Amniotic epithelial cell (primary cell): ENCODE results near the gene EPHB1.
"Not testable (repeated sequence)": the region's sequence is repeated elsewhere in the genome, so short reads cannot be mapped to it uniquely, and the experiment has no call there.

Experiments
- DNase-seq: peaks from one replicate; pipeline ENCODE4 v3.0.0-alpha.2; 2010; ENCODE audit warnings: low read depth

The EPHB1 gene

GRCh38 chr3:134955874-134956273, 160.8 kb downstream of the EPHB1 start:
- DNase-seq = no peak

- no peak for DNase-seq
Measured at GRCh38 chr3:134956395-134956794, 161.3 kb downstream of the EPHB1 start.

- DNase-seq = no peak
Measured at GRCh38 chr3:134956844-134957243, 161.8 kb downstream of the EPHB1 start.

GRCh38 chr3:134959516-134959915, 164.5 kb downstream of the EPHB1 start:
- no peak for DNase-seq

- DNase-seq = no peak
Measured at GRCh38 chr3:134964226-134964625, 169.2 kb downstream of the EPHB1 start.

- no peak for DNase-seq
Measured at GRCh38 chr3:134965865-134966481, 170.9 kb downstream of the EPHB1 start.

- DNase-seq = no peak
Measured at GRCh38 chr3:134970895-134971294, 175.8 kb downstream of the EPHB1 start.

DNA sequence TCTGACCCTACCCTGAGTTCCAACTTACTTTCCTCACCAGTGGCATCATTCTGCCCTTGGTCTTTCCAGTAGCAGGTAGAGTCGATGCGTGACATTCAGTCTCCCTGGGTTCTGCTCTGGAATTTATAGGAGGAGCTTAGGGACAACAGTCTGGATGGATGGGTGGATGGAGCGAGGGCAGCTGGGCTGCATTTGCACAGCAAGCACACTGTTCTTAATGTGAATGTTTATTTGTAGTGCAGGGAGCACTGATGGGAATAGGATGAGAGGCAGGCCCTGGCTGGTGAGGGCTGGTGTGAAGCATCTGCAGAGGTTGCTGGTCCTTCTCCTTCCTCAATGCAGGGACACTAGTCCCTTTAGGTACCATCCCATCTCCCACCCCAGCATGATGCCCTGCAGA, 176.2 kb downstream of the EPHB1 start:
- DNase-seq = no peak

DNA sequence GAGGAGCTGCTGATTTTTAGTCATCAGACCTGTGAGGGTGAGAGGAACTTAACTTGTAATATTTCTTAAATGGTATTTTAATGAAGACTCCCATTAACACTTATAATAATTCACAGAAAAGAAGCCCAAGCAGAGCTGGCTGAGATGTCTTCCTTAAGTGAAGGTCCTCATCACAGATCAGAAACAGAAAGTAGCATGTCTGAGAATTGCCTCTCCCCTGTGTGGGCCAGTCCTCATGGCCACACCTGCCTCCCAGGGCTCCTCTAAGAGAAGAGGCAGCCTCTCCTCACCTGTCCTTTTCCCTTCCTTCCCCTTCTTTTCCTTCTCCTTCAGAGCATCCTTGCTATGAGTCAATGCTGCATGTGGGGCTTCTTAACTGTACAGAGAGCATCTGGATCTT, 176.8 kb downstream of the EPHB1 start:
- DNase-seq = not testable (repeated sequence)

DNA sequence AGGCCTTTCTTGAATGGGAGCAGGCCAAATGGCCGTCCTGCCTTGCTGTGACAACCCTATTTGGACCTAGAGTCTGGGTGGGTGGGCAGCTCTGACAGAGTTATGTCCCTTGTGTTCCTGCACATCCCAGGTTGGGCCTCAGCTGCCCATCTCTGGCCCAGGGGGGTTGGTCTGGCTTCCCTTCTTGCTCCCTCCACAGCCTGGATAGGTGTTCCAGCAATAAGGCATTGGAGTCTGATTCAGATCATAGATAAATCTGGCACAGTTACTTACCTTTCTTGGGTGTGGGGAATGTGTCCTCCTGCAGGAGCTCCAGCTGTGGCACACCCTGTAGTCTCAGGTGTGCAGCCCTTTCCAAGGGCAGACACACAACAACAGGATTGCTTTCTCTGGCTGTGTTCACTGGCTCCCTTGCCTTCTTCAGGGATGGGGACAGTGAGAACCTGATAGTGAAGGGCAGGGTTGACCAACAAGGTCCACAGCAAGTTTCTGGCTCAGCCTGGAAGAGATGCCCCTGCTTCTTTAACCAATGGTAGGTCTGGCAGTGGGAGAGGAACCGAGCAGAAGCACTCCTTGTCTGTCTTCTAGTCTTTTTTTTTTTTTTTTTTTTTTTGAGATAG, 177.9 kb downstream of the EPHB1 start:
- no peak for DNase-seq

GRCh38 chr3:134974624-134975023, 179.6 kb downstream of the EPHB1 start:
- no peak for DNase-seq

- DNase-seq = no peak
Measured at GRCh38 chr3:134976948-134977347, 181.9 kb downstream of the EPHB1 start.

DNA sequence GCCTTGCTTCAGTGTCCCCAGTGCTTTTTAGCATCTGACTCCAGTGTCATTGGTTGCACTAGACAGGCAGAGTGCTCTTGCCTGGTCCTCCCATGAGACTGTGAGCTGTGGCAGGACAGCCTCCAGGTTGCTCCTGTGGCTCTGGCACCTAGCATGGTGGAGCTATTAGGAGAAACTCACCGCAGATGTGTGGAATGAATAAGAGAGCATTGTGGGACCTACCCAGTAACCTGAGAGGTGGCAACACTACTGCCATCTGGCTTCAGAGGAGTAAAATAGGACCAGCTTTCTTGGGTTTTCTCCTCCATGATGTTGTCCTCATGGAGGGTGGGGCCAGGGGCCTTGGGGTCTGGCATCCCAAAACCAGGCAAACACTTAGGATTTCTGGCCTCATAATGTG, 183.6 kb downstream of the EPHB1 start:
- no peak for DNase-seq

- DNase-seq = peak; percentile 0
Measured at GRCh38 chr3:134985864-134986715, 191.0 kb downstream of the EPHB1 start.

GRCh38 chr3:134988666-134989065, 193.6 kb downstream of the EPHB1 start:
- no peak for DNase-seq

GRCh38 chr3:134991003-134991402, 195.9 kb downstream of the EPHB1 start:
- no peak for DNase-seq

DNA sequence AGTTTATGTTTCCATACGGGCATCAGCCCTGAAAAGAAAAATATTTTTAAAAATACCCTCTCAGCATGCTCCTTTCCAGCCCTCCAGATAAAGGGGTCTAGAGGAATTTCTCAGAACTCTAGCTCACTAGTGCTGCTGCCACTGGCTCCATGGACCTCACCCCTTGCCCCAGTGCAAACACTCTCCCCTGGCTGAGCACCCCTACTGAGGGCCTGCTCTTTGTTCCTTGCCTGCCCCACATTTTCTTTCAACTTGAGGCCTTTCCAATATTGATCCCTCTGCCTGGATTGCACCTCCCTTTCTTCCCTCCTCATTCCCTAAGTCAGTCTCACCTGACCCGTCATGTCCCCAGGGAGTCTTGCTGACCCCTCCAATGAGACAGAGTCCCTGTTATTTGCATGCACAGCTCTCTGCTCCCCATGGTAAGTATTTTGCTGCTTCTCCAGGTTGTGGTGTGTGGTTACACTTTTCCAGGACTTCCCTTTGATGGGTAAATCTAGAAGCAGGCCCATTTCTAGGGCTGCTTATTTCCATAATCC, 196.5 kb downstream of the EPHB1 start:
- DNase-seq = no peak

GRCh38 chr3:134992180-134992579, 197.1 kb downstream of the EPHB1 start:
- no peak for DNase-seq

GRCh38 chr3:134992586-134992985, 197.5 kb downstream of the EPHB1 start:
- no peak for DNase-seq

DNA sequence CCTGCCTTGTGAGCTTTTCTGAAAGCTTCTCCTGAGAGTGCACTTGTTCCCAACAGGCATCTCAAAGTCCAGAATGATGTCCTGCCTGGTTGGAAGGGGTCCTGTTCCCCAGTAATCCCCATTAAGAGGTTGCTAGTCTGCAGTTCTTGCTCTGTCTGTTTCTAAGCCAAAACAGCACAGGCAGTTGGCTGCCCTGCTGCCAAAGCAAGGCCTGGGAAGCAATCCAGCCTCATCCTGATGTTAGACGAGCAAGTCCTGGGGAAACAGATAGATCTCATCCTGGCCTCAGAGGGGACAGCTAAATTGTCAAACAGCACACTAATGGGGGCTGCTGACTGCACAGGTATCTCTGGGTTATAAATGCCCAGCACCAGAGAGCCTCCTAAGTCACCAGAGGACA, 198.0 kb downstream of the EPHB1 start:
- no peak for DNase-seq

DNA sequence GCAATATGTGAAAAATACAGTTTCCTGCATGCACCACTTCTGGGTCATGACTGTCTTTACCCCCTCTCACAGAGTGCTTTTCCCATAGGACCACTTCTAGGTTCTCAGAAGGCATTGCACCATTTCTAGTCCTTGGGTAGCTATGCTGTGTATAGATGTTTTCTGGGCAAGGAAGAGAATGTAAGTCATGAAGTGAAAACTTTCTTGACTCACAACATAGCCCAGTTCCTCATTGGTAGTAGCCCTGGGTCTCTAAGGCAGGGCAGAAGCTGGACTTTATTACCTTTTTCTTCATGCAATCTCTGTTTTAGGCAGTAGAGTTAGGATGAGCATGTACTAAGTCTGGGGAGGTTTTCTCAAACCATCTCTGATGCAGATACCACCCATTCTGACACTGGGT, 203.1 kb downstream of the EPHB1 start:
- no peak for DNase-seq

DNA sequence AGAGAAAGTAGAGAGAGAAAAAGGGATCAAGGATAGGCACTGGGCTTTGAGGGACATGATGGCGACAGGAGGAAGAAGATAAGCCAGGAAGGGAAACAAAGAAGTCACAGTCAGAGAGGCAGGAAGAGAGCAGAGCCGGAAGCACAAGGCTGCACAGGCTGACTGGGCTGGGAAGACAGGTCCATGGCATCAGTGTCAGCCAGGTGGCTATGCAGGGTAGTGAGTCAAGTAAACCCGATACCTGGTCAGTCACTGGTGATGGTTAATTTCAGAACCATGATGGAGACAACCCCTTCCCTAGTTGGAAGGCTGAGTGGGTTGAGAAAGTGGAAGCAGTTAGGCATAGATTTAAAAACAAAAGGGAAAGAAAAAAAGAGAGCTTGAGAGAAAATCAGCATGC, 203.8 kb downstream of the EPHB1 start:
- DNase-seq = no peak

- DNase-seq = no peak
Measured at GRCh38 chr3:135000465-135000864, 205.4 kb downstream of the EPHB1 start.
